GM21360 (cell line): ENCODE measurements around the gene RNF32.

Experiments
- ATAC-seq: cut with Tn5 transposase; IDR thresholded peaks from one replicate; pipeline ENCODE4 v1.9.1; 2021; ENCODE audit warnings: mild to moderate bottlenecking, moderate library complexity; ENCODE audit not compliant: unreplicated experiment

Gene RNF32

DNA sequence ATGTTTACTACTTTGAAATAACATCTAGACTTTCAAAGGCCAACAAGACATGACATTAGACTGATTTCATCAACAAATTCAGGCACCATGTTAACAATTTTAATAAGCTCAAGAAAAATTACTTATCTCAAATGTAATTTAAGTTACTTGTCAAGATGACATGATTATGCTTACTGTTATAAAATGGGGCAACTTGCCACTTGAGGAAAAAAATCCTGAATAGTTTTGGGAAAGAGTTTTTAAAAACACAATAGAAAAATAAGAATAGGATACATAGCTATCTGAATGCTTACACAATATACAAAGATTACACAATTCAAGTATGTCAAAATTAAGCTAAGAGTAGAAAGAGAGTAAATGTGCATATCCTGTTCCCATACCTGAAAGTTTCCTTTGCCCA, 85.4 kb downstream of the RNF32 start:
- ATAC-seq = no peak
